LNCAP (cell line): ENCODE measurements around the gene TMEM181.

ENCODE experiments used
- TF ChIP-seq, protein P1 (sequence below): fragments of 450-650 bp; IDR thresholded peaks from 2 replicates; pipeline ENCODE4 v1.5.1; 2017; ENCODE audit warnings: mild to moderate bottlenecking

TMEM181 gene

DNA sequence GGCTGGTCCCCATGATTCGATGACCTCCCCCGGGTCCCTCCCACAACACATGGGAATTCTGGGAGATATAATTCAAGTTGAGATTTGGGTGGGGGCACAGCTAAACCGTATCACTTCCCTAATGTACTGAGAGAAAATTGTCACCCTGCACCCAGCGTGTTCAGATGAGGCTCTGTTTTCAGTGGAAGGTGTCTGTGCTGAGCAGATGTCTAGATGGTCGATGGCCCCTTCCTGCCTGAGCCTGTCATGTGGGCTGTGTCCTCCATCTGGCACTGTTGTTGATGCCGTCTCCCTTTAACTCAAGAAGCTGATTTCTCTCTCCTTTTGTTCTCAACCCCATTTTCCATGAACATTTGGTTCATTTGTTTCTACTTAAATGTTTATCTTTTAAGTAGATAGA is 37.0 kb downstream of the TMEM181 start:
- TF ChIP-seq, protein P1, sequence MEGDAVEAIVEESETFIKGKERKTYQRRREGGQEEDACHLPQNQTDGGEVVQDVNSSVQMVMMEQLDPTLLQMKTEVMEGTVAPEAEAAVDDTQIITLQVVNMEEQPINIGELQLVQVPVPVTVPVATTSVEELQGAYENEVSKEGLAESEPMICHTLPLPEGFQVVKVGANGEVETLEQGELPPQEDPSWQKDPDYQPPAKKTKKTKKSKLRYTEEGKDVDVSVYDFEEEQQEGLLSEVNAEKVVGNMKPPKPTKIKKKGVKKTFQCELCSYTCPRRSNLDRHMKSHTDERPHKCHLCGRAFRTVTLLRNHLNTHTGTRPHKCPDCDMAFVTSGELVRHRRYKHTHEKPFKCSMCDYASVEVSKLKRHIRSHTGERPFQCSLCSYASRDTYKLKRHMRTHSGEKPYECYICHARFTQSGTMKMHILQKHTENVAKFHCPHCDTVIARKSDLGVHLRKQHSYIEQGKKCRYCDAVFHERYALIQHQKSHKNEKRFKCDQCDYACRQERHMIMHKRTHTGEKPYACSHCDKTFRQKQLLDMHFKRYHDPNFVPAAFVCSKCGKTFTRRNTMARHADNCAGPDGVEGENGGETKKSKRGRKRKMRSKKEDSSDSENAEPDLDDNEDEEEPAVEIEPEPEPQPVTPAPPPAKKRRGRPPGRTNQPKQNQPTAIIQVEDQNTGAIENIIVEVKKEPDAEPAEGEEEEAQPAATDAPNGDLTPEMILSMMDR = no peak

DNA sequence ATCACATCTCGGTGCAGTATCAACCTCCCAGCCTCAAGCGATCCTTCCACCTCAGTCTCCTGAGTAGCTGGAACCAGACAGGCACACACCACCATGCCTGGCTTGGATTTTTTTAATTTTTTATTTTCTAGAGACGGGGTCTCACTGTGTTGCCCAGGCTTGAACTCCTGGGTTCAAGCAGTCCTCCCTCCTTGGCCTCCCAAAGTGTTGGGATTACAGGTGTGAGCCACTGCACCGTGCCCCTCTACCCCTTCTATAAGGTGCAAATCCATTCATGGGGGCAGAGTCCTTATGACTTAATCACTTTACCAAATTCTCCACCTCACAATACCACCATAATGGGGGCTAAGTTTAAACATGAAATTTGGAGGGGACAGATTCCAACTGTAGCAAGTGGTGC is 37.7 kb downstream of the TMEM181 start:
- TF ChIP-seq, protein P1 = no peak

DNA sequence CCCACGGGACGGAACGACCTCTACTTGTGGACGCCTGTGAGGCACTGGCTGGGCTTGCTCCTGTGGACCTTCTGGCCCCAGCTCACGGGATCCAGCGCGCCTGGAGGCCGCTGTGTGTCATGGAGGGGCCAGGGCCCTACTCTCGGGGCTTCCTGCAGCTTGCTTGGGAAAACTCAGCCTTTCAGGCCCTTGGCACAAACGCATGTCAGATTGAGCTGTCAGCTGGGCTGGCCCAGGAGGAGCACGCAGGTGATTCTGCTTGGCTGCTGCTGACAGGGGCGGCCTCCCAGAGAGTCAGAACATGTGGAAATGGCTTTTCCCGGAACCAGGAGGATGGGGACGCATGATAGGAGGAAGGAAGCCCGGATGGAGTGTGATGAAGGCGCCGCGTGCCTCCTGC is 39.7 kb downstream of the TMEM181 start:
- TF ChIP-seq, protein P1 = no peak

DNA sequence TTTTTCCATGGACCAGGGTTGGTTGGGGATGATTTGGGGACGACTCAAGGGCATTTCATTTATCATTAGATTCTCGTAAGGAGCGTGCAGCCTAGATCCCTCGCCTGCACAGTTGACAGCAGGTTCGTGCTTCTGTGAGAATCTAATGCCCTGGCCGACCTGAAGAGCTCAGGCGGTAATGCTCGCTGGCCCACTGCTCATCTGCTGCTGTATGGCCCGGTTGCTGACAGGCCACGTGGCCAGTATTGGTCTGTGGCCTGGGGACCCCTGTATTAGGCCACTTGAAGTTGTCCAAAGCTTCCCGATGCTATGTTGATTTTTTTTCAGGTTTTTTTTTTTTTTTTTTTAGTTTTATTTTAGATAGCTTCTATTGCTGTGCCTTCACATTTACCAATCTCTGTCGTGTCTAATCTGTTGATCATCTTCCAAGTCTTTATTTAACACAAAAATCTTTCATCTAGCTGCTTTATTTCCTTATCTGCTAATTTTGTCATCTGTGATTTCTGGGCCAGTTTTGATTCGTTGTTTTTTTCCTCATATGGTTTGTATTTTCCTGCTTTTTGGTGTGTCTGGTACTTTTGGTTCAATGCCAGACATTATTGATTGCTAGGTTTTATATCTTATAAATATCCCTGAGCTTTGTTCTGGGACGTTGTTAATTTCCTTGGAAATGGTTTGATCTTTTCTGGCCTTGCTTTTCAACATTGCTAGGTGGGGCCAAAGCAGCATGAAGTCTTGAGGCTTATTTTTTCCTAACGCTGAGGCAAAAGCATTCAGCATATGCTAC is 43.6 kb downstream of the TMEM181 start:
- TF ChIP-seq, protein P1 = no peak

DNA sequence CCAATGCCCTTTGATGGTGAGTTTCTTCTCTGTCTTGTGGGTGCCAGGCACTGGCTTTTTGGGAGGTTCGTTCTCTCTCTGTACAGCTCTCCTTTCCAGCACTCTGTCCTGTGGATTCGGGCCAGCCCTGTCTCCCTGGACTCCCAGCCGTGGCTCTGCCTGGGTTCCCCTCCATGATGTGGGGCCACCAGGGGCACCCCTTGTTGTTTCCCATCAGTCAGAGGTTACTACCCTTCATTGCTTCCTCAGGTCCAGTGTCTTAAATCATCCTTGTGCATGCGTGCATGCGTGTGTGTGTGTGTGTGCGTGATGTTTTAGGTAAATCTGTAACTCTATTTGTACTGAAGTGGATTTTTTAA is 44.1 kb downstream of the TMEM181 start:
- TF ChIP-seq, protein P1 = no peak

DNA sequence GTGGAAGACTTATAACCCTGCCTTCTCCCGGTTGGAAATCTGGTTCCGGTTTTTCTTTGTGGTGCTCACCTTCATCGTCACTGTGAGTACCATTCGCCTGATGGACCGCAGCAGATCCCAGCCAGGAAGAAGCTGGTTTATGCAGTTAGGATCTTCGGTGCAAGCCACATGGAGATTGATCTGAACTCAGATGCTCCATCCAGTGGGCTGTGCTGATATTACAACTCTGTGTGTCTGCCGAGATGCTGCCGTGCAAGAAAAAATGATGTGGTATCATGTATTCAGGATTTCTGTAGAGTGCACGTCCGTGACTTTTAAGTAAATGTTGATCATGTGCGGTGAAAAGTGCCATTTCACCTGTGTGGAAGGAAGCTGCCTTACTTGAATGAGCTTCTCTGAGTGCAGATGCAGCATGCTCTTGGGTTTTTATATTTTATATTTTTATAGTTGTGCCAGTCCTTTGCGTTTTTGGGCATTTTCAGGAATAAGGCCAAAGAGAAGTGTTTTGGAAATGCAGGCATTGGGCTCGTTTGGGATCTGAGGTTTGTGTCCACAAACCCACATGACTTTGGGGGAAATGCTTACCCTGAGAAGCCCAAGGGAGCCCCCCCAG is 45.5 kb downstream of the TMEM181 start:
- TF ChIP-seq, protein P1 = peak; percentile 52

DNA sequence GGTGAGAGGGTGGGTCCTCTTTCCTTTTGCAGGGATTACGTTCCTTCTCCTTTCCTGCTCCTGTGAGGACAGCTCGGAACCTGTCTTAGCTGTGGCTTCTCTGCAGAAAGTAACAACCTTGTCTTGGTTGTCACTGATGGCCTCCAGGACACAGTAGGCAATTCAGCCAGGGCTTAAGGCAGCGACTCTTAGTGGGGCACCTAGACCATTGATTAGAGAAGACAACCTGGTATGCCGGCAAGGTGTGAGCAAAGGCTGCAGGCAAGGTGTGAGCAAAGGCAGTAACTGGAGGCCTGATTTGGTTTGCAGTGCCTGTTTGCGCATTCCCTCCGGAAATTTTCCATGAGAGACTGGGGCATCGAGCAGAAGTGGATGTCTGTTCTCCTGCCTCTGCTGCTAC is 47.0 kb downstream of the TMEM181 start:
- TF ChIP-seq, protein P1 = no peak
